ENCODE data around the gene SEPTIN1. TPM values are rescaled to one million over a fixed set of nuclear protein-coding genes. Genes with fewer than 3 reads are reported as not detected.

Gene SEPTIN1
- total RNA-seq, 2 donors from 2014 or later = 0.26 to 0.33 TPM

GRCh38 chr16:30371248-30371816 is 11.0 kb downstream of the SEPTIN1 start:
- DNase-seq (no peak), ATAC-seq (no peak)
- no peak overlapping the region for H3K4me3 ChIP-seq
- WGBS, 2 donors = 25 to 37% methylated on average over 11 of the region's 11 CpGs
- H3K27ac ChIP-seq = peak overlapping the region; percentile 80 to 89 (median 86)
- H3K4me1 ChIP-seq = peaks cover 61% of the 10 kb centered on the region
- TF ChIP-seq CTCF (IDR thresholded peaks at IDR 0.05) = no peak
- TF ChIP-seq POLR2A (IDR thresholded peaks at IDR 0.05) = peak in 2 of 3 donors; percentile 50 to 52
- no peaks in the 10 kb centered on the region for H3K27me3 ChIP-seq
- no peaks in the 10 kb centered on the region for H3K9me3 ChIP-seq
- no peaks in the 10 kb centered on the region for H3K36me3 ChIP-seq (replicated peaks in 1 of 2; ENCODE audit: insufficient read depth in 1 of 2, low read depth in 2 of 2)
- intact Hi-C loops (cut with DNase I) = no loop called here

GRCh38 chr16:30370456-30371247 is 11.7 kb downstream of the SEPTIN1 start, which contains the start of gene TBC1D10B:
TBC1D10B (minus strand) TSS chr16:30370494; CDS start chr16:30370183, 311 bp downstream.
- TF ChIP-seq POLR2A (IDR thresholded peaks at IDR 0.05) = peak in 1 of 3 donors; percentile 59
- peak in 4 of 7 experiments; percentile 19 to 38 (median 32) for TF ChIP-seq CTCF (IDR thresholded peaks at IDR 0.05)

GRCh38 chr16:30369938-30370455 is 12.4 kb downstream of the SEPTIN1 start:
- no peak for DNase-seq
- H3K4me1 ChIP-seq = peaks cover 61% of the 10 kb centered on the region

More at GRCh38 chr16:30370456-30371247, 11.7 kb downstream of the SEPTIN1 start, which contains the start of gene TBC1D10B:
- Histone ChIP-seq H3K27ac (peak within 1 kb of the TSS; percentile 80 to 89 (median 86)), H3K4me1 (peaks cover 61% of the 10 kb centered on the region), H3K4me3 (peak within 1 kb of the TSS; percentile 20 to 29), H3K36me3 (replicated peaks in 1 of 2; ENCODE audit: insufficient read depth in 1 of 2, low read depth in 2 of 2) (no peaks in the 10 kb centered on the region), H3K9me3 (no peaks in the 10 kb centered on the region), H3K27me3 (no peaks in the 10 kb centered on the region)
- DNase-seq (peak; percentile 96 to 100 (median 98)), ATAC-seq (peak; percentile 90)
- intact Hi-C loops (cut with DNase I) = no loop called here
- WGBS, 2 donors = 0% methylated on average over 27 to 29 of the region's 40 CpGs

More at GRCh38 chr16:30369938-30370455, 12.4 kb downstream of the SEPTIN1 start:
- intact Hi-C loops (cut with DNase I) = no loop called here
- WGBS, 2 donors = 1% methylated on average over 50 of the region's 76 CpGs; no CpG with 5 or more reads in 1 of the 2 donors
- peak overlapping the region; percentile 67 to 79 (median 75) for H3K27ac ChIP-seq
- TF ChIP-seq CTCF (IDR thresholded peaks at IDR 0.05) (peak in 2 of 7 experiments; percentile 0 to 25), POLR2A (IDR thresholded peaks at IDR 0.05) (peak in 1 of 3 donors; percentile 41)
- peak; percentile 3 for ATAC-seq
- no peaks in the 10 kb centered on the region for H3K27me3 ChIP-seq
- H3K36me3 ChIP-seq (replicated peaks in 1 of 2; ENCODE audit: insufficient read depth in 1 of 2, low read depth in 2 of 2) = no peaks in the 10 kb centered on the region
- peak overlapping the region; percentile 20 to 29 for H3K4me3 ChIP-seq
- H3K9me3 ChIP-seq = no peaks in the 10 kb centered on the region
